Vagina (tissue), 2 donors: ENCODE measurements around the gene SREK1IP1.

Source experiments
- POLR2A ChIP-seq, 2 donors: fragments of 450-650 bp; IDR thresholded peaks; one replicate each; pipeline ENCODE4 v1.6.1; 2017; ENCODE audit warnings: antibody characterized with exemption in 2 of 2, mild to moderate bottlenecking in 2 of 2, moderate library complexity in 2 of 2
- TF ChIP-seq, protein P1 (sequence below), 3 experiments: fragments of 450-650 bp in 2 of 3; fragments of 200-600 bp in 1 of 3; sonication (generic) in 1 of 3; IDR thresholded peaks; one replicate each; pipeline ENCODE4 v1.5.1; 2017 to 2019; ENCODE audit warnings: antibody characterized with exemption in 3 of 3, mild to moderate bottlenecking in 2 of 3, moderate library complexity in 2 of 3

DNA sequence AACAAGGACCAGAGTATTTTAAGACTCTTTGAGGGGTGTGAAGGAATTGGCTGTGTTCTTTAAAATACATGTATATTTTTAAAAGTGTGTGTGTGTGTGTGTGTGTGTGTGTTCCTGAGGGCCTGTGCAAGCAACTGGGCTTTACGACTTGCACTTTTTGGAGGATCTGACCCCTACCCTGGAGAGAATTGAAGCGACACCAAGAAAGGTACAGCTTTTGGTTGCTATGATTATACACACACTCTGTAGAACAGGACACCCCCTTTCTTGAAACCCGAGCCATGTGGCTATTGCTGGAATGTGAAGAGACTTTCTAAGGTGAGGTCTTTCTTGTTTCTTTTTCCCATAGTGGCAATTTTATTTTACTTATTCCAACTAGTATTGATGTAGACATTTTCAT, 77.2 kb downstream of the SREK1IP1 start:
- TF ChIP-seq, protein P1, sequence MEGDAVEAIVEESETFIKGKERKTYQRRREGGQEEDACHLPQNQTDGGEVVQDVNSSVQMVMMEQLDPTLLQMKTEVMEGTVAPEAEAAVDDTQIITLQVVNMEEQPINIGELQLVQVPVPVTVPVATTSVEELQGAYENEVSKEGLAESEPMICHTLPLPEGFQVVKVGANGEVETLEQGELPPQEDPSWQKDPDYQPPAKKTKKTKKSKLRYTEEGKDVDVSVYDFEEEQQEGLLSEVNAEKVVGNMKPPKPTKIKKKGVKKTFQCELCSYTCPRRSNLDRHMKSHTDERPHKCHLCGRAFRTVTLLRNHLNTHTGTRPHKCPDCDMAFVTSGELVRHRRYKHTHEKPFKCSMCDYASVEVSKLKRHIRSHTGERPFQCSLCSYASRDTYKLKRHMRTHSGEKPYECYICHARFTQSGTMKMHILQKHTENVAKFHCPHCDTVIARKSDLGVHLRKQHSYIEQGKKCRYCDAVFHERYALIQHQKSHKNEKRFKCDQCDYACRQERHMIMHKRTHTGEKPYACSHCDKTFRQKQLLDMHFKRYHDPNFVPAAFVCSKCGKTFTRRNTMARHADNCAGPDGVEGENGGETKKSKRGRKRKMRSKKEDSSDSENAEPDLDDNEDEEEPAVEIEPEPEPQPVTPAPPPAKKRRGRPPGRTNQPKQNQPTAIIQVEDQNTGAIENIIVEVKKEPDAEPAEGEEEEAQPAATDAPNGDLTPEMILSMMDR (IDR thresholded peaks at IDR 0.05): no peak
- TF ChIP-seq POLR2A (IDR thresholded peaks at IDR 0.05): no peak
